Tibial nerve (tissue), 4 donors: ENCODE results near the gene RAI1.

Experiments
- CTCF ChIP-seq, 5 experiments: fragments of 200-600 bp in 3 of 5; fragments of 450-650 bp in 2 of 5; sonication (generic) in 3 of 5; IDR thresholded peaks; one replicate each; pipeline ENCODE4 v1.5.1; 2016 to 2019; ENCODE audit warnings: antibody characterized with exemption in 5 of 5, mild to moderate bottlenecking in 3 of 5, moderate library complexity in 2 of 5
- EP300 ChIP-seq, 2 donors: sonication (generic); formaldehyde crosslinking; IDR thresholded peaks; one replicate each; pipeline ENCODE4 v1.6.1; 2017; ENCODE audit warnings: antibody characterized with exemption in 2 of 2, mild to moderate bottlenecking in 1 of 2
- POLR2A ChIP-seq, 2 donors: fragments of 450-650 bp; IDR thresholded peaks; one replicate each; pipeline ENCODE4 v1.6.1; 2017; ENCODE audit warnings: antibody characterized with exemption in 2 of 2, mild to moderate bottlenecking in 2 of 2, moderate library complexity in 2 of 2

- TF ChIP-seq CTCF (IDR thresholded peaks at IDR 0.05) (no peak), POLR2A (IDR thresholded peaks at IDR 0.05) (no peak), EP300 (IDR thresholded peaks at IDR 0.05) (no peak)
Measured at GRCh38 chr17:17633310-17633709, 47.9 kb upstream of the RAI1 start.
